PC-3 (cell line): ENCODE data around the gene SLC2A13.
A peak's percentile ranks its signal among the peaks of the same experiment; 100 is the strongest.

ENCODE experiments used
- CTCF ChIP-seq: fragments of 300-600 bp; sonication (generic); conservative IDR thresholded peaks from 2 replicates; pipeline ENCODE4 v1.5.1; 2017; ENCODE audit warnings: antibody characterized with exemption, low read depth, mild to moderate bottlenecking, low read length
- EZH2 ChIP-seq: fragments of 300-600 bp; sonication (generic); IDR thresholded peaks from one replicate; pipeline ENCODE4 v1.6.1; 2017; ENCODE audit warnings: antibody characterized with exemption, mild to moderate bottlenecking, low read length; ENCODE audit not compliant: unreplicated experiment
- EZH2phosphoT487 ChIP-seq: fragments of 300-600 bp; sonication (generic); IDR thresholded peaks from 2 replicates; pipeline ENCODE4 v1.6.1; 2018; ENCODE audit warnings: mild to moderate bottlenecking, antibody characterized with exemption, low read length, borderline replicate concordance

GRCh38 chr12:40107098-40107802 lies 1.4 kb upstream of the SLC2A13 start:
- TF ChIP-seq CTCF (peak; percentile 92), EZH2phosphoT487 (no peak), EZH2 (no peak)
